Parathyroid adenoma (tissue), 2 donors: ENCODE data around the gene PROB1.

Experiments
- H2AFZ ChIP-seq: fragments of 300-600 bp; sonication (generic); one replicate; pipeline ENCODE4 v1.7.0; 2017; ENCODE audit warnings: antibody characterized with exemption, mild to moderate bottlenecking
- H3K27ac ChIP-seq: fragments of 300-600 bp; sonication (generic); one replicate; pipeline ENCODE4 v1.7.0; 2017
- H3K27me3 ChIP-seq: fragments of 300-600 bp; sonication (generic); one replicate; pipeline ENCODE4 v1.7.0; 2017; ENCODE audit warnings: low read length; ENCODE audit not compliant: control insufficient read depth, insufficient read depth
- H3K36me3 ChIP-seq: fragments of 300-600 bp; sonication (generic); one replicate; pipeline ENCODE4 v1.7.0; 2017; ENCODE audit warnings: low read length; ENCODE audit not compliant: control insufficient read depth, insufficient read depth
- H3K4me1 ChIP-seq: fragments of 300-600 bp; sonication (generic); one replicate; pipeline ENCODE4 v1.7.0; 2017; ENCODE audit warnings: control low read depth
- H3K4me2 ChIP-seq: fragments of 300-600 bp; sonication (generic); one replicate; pipeline ENCODE4 v1.7.0; 2017; ENCODE audit warnings: low read length
- H3K4me3 ChIP-seq: fragments of 300-600 bp; sonication (generic); one replicate; pipeline ENCODE4 v1.7.0; 2017; ENCODE audit warnings: low read depth, low read length
- H3K79me2 ChIP-seq: fragments of 300-600 bp; sonication (generic); one replicate; pipeline ENCODE4 v1.7.0; 2017; ENCODE audit warnings: control low read depth
- H3K9ac ChIP-seq: fragments of 300-600 bp; sonication (generic); one replicate; pipeline ENCODE4 v1.7.0; 2017; ENCODE audit warnings: mild to moderate bottlenecking
- H3K9me3 ChIP-seq: fragments of 300-600 bp; sonication (generic); one replicate; pipeline ENCODE4 v1.7.0; 2017; ENCODE audit warnings: low read length; ENCODE audit not compliant: control insufficient read depth
- TF ChIP-seq, protein P1 (sequence below): fragments of 300-600 bp; sonication (generic); IDR thresholded peaks from one replicate; pipeline ENCODE4 v1.7.0; 2017; ENCODE audit warnings: antibody characterized with exemption, mild to moderate bottlenecking
- donor health status: primary hyperparathyroidism.

Gene PROB1

DNA sequence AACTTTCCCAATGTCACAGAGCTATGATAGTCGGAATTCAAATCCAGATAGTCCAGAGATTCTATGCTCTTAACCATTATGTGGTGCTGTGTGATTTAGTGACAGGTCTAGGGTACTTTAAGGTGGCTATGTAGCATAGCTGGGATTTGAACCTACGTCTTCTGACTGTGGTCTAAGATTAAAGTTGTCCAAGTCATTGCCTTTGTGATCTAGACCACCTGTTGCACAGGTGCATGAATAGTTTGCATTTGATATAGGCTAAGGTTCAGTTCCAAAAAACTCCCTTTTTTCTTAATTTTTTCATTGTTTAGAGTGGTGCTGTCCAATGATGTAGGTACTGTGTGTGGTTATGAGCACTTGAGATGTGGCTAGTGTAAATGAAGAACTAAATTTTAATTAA lies 50.7 kb downstream of the PROB1 start:
- Histone ChIP-seq H2AFZ (no peak overlapping the region), H3K79me2 (peaks cover 53% of the 10 kb centered on the region), H3K27me3 (no peaks in the 10 kb centered on the region), H3K4me3 (no peak overlapping the region), H3K36me3 (no peaks in the 10 kb centered on the region), H3K4me1 (peaks cover 9% of the 10 kb centered on the region), H3K27ac (no peak overlapping the region), H3K9me3 (no peaks in the 10 kb centered on the region), H3K9ac (no peak overlapping the region), H3K4me2 (no peak overlapping the region)
- TF ChIP-seq, protein P1, sequence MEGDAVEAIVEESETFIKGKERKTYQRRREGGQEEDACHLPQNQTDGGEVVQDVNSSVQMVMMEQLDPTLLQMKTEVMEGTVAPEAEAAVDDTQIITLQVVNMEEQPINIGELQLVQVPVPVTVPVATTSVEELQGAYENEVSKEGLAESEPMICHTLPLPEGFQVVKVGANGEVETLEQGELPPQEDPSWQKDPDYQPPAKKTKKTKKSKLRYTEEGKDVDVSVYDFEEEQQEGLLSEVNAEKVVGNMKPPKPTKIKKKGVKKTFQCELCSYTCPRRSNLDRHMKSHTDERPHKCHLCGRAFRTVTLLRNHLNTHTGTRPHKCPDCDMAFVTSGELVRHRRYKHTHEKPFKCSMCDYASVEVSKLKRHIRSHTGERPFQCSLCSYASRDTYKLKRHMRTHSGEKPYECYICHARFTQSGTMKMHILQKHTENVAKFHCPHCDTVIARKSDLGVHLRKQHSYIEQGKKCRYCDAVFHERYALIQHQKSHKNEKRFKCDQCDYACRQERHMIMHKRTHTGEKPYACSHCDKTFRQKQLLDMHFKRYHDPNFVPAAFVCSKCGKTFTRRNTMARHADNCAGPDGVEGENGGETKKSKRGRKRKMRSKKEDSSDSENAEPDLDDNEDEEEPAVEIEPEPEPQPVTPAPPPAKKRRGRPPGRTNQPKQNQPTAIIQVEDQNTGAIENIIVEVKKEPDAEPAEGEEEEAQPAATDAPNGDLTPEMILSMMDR: no peak

DNA sequence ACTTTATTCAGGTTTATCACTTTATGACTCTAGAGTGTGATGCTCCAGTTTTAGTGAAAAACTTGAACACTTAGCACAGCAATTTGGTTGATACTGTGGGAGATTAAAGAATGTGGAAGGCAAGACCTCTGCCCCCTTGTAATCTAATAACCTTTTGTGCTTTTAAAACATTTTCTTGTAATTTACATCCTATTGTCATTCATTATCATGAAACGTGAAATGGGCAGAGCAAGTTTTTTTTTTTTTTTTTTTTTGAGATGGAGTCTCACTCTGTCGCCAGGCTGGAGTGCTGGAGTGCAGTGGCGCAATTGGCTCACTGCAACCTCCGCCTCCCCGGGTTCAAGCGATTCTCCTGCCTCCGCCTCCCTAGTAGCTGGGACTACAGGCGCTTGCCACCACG lies 51.4 kb downstream of the PROB1 start:
- H3K27ac ChIP-seq: no peak overlapping the region

DNA sequence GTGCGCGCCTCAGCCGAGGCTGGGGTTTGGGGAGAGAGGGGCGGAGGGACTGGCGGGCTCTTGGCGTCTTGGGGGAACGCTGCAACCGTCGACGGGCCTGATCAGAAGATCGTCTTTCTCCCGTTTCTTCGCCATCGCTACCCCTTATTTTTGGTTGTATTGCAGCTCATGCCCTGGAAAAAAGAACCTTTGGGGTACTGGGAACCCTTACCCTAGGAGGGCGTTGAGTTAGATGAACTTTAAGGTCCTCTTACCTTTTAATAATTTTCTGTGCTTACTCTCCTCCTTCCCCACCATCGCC lies 52.5 kb downstream of the PROB1 start:
- peaks cover 41% of the 10 kb centered on the region for H3K79me2 ChIP-seq
- H3K27ac ChIP-seq: peak overlapping the region; percentile 98
- H3K36me3 ChIP-seq: no peaks in the 10 kb centered on the region
- H3K4me1 ChIP-seq: peaks cover 9% of the 10 kb centered on the region
- no peaks in the 10 kb centered on the region for H3K27me3 ChIP-seq
- H3K9me3 ChIP-seq: no peaks in the 10 kb centered on the region
- no peak overlapping the region for H3K9ac ChIP-seq
- H3K4me3 ChIP-seq: peak overlapping the region; percentile 91
- peak overlapping the region; percentile 91 for H2AFZ ChIP-seq
- TF ChIP-seq, protein P1: no peak
- peak overlapping the region; percentile 88 for H3K4me2 ChIP-seq

More for the DNA sequence above, 51.4 kb downstream of the PROB1 start:
- H3K36me3 ChIP-seq: no peaks in the 10 kb centered on the region
- TF ChIP-seq, protein P1: no peak
- peaks cover 46% of the 10 kb centered on the region for H3K79me2 ChIP-seq
- peak overlapping the region; percentile 91 for H3K4me3 ChIP-seq
- H3K4me2 ChIP-seq: peak overlapping the region; percentile 88
- H2AFZ ChIP-seq: no peak overlapping the region
- no peaks in the 10 kb centered on the region for H3K27me3 ChIP-seq
- no peaks in the 10 kb centered on the region for H3K9me3 ChIP-seq
- H3K4me1 ChIP-seq: peaks cover 9% of the 10 kb centered on the region
- no peak overlapping the region for H3K9ac ChIP-seq

DNA sequence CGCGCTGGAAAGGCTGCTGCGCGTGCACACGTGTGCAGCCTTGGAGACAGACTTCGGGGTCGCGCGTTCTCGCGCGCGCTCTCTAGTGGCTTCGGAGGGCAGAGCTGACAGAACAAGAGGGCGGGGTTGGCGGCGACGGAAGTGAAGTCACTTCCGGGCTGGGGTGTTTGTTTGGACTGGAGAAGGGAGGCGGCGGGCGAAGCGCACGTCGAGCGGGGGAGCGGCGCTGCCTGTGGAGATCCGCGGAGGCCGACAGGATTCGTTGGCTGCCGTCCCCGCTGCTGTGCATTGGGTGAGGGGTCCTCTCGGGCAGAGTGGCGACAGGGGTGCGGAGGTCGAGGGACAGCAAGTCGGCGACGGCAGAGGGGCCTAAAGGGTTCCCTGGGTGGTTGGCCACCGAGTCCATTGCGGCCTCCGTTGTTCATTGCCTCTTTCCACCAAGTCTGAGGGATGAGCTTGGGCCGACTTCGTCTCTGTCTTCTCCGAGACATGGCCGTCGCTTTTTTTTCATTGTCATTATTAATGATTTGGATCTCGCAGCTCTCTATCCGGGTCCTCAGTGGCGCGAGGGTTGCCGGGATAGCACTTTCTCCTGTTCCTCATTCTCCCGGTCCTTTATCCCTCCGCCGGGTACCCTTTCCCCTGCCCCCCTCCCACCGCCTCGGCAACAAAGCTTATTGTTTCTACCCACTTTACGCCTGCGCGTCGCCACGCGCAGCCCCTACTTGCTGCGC lies 53.0 kb downstream of the PROB1 start, which contains the start of gene PAIP2:
Gene PAIP2 (plus strand): TSS at position 166 of the 734 bp plus-strand sequence. CDS start 21,931 bp downstream, outside the sequence.
- no peaks in the 10 kb centered on the region for H3K36me3 ChIP-seq
- TF ChIP-seq, protein P1: peak; percentile 90
- peak within 1 kb of the TSS; percentile 88 for H3K9ac ChIP-seq
- H3K9me3 ChIP-seq: no peaks in the 10 kb centered on the region
- peaks cover 37% of the 10 kb centered on the region for H3K79me2 ChIP-seq
- peak within 1 kb of the TSS; percentile 88 for H3K4me2 ChIP-seq
- H3K4me1 ChIP-seq: peaks cover 9% of the 10 kb centered on the region
- H3K27ac ChIP-seq: peak within 1 kb of the TSS; percentile 98
- H3K4me3 ChIP-seq: peak within 1 kb of the TSS; percentile 91
- H2AFZ ChIP-seq: peak within 1 kb of the TSS; percentile 91
- H3K27me3 ChIP-seq: no peaks in the 10 kb centered on the region
